ENCODE data around the gene UBE2I.
"Not testable (repeated sequence)": the region's sequence is repeated elsewhere in the genome, so short reads cannot be mapped to it uniquely, and the experiment has no call there.

Gene UBE2I

GRCh38 chr16:1288813-1289476, 20.5 kb upstream of the UBE2I start:
- H3K27me3 ChIP-seq (ENCODE audit: insufficient read depth, low read depth, severe bottlenecking) = no peaks in the 10 kb centered on the region
- no peak overlapping the region for H3K4me3 ChIP-seq (ENCODE audit: low read depth, low read length)
- H3K27ac ChIP-seq = no peak overlapping the region
- H3K36me3 ChIP-seq = no peaks in the 10 kb centered on the region
- H3K9me3 ChIP-seq (ENCODE audit: severe bottlenecking) = no peaks in the 10 kb centered on the region
- peak; percentile 67 for DNase-seq
- no peak for TF ChIP-seq CTCF (IDR thresholded peaks at IDR 0.05; ENCODE audit: low read depth, low read length)

DNA sequence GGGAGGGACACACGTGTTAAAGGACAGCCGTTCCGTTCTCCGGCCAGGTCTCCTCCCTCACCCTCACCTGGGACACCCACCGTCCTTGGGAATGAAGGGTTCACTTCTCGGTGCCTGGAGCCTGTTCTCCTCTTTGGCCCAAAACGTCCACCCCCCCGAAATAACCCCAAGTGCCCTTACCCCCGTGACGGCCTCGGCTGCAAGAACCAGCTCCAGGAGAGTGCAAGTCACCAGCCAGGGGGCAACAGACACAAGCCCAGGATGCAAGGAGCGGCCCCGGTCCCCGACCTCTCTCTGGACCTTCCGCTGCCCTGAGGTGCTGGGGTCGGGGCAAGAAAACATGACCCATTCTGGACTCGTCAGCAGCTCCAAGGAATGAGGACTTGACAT, 20.0 kb upstream of the UBE2I start:
- no peaks in the 10 kb centered on the region for H3K27me3 ChIP-seq (ENCODE audit: insufficient read depth, low read depth, severe bottlenecking)
- H3K27ac ChIP-seq = no peak overlapping the region
- H3K4me3 ChIP-seq (ENCODE audit: low read depth, low read length) = no peak overlapping the region
- H3K36me3 ChIP-seq = no peaks in the 10 kb centered on the region
- no peak for TF ChIP-seq CTCF (IDR thresholded peaks at IDR 0.05; ENCODE audit: low read depth, low read length)
- no peak for DNase-seq
- no peaks in the 10 kb centered on the region for H3K9me3 ChIP-seq (ENCODE audit: severe bottlenecking)

DNA sequence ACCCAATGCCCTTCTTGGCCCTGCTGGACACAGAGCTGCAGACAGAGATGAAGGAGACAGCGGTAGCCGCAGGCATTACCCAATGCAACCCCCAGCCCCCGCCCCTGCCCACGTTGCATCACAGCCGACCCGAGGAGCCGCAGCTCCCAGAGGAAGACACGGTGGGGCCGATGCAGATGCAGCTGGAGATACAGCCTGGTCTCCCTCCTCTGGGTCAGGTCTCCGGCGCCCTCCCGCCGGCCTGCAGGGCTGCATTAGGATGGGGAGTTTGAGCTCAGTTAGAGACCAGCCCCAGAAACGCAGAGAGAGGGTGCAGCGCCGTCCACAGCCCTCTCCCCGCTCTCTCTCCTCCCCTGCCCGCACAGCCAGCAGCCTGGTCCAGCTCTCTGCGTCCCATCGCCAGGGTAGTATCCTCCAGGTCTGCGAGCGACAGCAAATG, 19.4 kb upstream of the UBE2I start:
- Histone ChIP-seq H3K4me3 (ENCODE audit: low read depth, low read length) (no peak overlapping the region), H3K27ac (no peak overlapping the region), H3K27me3 (ENCODE audit: insufficient read depth, low read depth, severe bottlenecking) (no peaks in the 10 kb centered on the region)

GRCh38 chr16:1290860-1291575, 18.4 kb upstream of the UBE2I start:
- Histone ChIP-seq H3K4me3 (ENCODE audit: low read depth, low read length) (no peak overlapping the region), H3K9me3 (ENCODE audit: severe bottlenecking) (no peaks in the 10 kb centered on the region), H3K27ac (no peak overlapping the region), H3K36me3 (no peaks in the 10 kb centered on the region), H3K27me3 (ENCODE audit: insufficient read depth, low read depth, severe bottlenecking) (no peaks in the 10 kb centered on the region)
- DNase-seq = no peak
- TF ChIP-seq CTCF (IDR thresholded peaks at IDR 0.05; ENCODE audit: low read depth, low read length) = no peak

More for the DNA sequence above, 19.4 kb upstream of the UBE2I start:
- DNase-seq = no peak
- TF ChIP-seq CTCF (IDR thresholded peaks at IDR 0.05; ENCODE audit: low read depth, low read length) = no peak
- no peaks in the 10 kb centered on the region for H3K9me3 ChIP-seq (ENCODE audit: severe bottlenecking)
- H3K36me3 ChIP-seq = no peaks in the 10 kb centered on the region

- Histone ChIP-seq H3K27ac (no peak overlapping the region), H3K27me3 (ENCODE audit: insufficient read depth, low read depth, severe bottlenecking) (no peaks in the 10 kb centered on the region), H3K36me3 (no peaks in the 10 kb centered on the region), H3K4me3 (ENCODE audit: low read depth, low read length) (no peak overlapping the region), H3K9me3 (ENCODE audit: severe bottlenecking) (no peaks in the 10 kb centered on the region)
- no peak for TF ChIP-seq CTCF (IDR thresholded peaks at IDR 0.05; ENCODE audit: low read depth, low read length)
- DNase-seq = no peak
These were observed 17.9 kb upstream of the UBE2I start for GRCh38 chr16:1291576-1291974.

GRCh38 chr16:1292208-1292607, 17.2 kb upstream of the UBE2I start:
- not testable (repeated sequence) for H3K4me3 ChIP-seq (ENCODE audit: low read depth, low read length); H3K9me3 ChIP-seq (ENCODE audit: severe bottlenecking); H3K27ac ChIP-seq; DNase-seq; H3K36me3 ChIP-seq; H3K27me3 ChIP-seq (ENCODE audit: insufficient read depth, low read depth, severe bottlenecking)

- DNase-seq; H3K4me3 ChIP-seq (ENCODE audit: low read depth, low read length); H3K27me3 ChIP-seq (ENCODE audit: insufficient read depth, low read depth, severe bottlenecking); H3K36me3 ChIP-seq; H3K27ac ChIP-seq; H3K9me3 ChIP-seq (ENCODE audit: severe bottlenecking): not testable (repeated sequence)
These were observed 16.6 kb upstream of the UBE2I start for GRCh38 chr16:1292808-1293207.
